GM12878 (cell line): ENCODE data around the gene ZFTA. TPM values are rescaled to one million over a fixed set of nuclear protein-coding genes. Genes with fewer than 3 reads are reported as not detected.

Experiments
- ATAC-seq: fragments of 200-7000 bp; cut with Tn5 transposase; 3 replicates; pipeline ENCODE4 v1.9.1; 2020; ENCODE audit warnings: mild to moderate bottlenecking, moderate library complexity
- BruUV-seq: library from RNA; stranded (reverse); fragments of 400-500 nt; replicated peaks from 2 replicates; lab custom pipeline; 2021; lab: Mats Ljungman, UMichigan
- CTCF ChIA-PET: fragments of 300-600 bp; sonication (Branson Sonifier 250); formaldehyde crosslinking; extraction: SDS; loops from one replicate; lab custom pipeline; 2021; ENCODE audit warnings: inconsistent platforms; lab: Yijun Ruan, JAX
- POLR2A ChIA-PET: fragments of 350-600 bp; formaldehyde crosslinking; extraction: SDS; loops from one replicate; lab custom pipeline; 2021; ENCODE audit warnings: inconsistent platforms; lab: Charles Lee
- RAD21 ChIA-PET: fragments of 300-600 bp; sonication (Branson Sonifier 250); formaldehyde crosslinking; loops from one replicate; lab custom pipeline; 2023; ENCODE audit warnings: antibody characterized with exemption; ENCODE audit not compliant: unreplicated experiment; lab: Charles Lee
- SMC1A ChIA-PET: fragments of 300-600 bp; sonication (Branson Sonifier 250); formaldehyde crosslinking; loops from one replicate; lab custom pipeline; 2023; ENCODE audit not compliant: unreplicated experiment, uncharacterized antibody; lab: Charles Lee
- DNase-seq: peaks from one replicate; pipeline ENCODE4 v3.0.0-alpha.2; 2011; ENCODE audit warnings: low read depth, low spot score
- FAIRE-seq: peaks from 3 replicates; lab custom pipeline; 2011; peaks lifted over from hg19 to GRCh38; lab: Jason Lieb, UNC
- H2AFZ ChIP-seq: 2 replicates; pipeline ENCODE4 v1.6.0; 2011; ENCODE audit warnings: low read depth, low read length, control low read depth; ENCODE audit not compliant: control insufficient read depth
- H3K27ac ChIP-seq: 2 replicates; pipeline ENCODE4 v1.5.1; 2011; ENCODE audit warnings: control low read depth; ENCODE audit not compliant: control insufficient read depth, insufficient read depth
- H3K27me3 ChIP-seq, 2 experiments: replicated peaks in 1 of 2; 2 replicates each; pipeline versions ENCODE4 v1.6.0 to v1.6.1; 2011; ENCODE audit warnings: low read length in 1 of 2; ENCODE audit not compliant: control insufficient read depth in 2 of 2, insufficient read depth in 2 of 2
- H3K36me3 ChIP-seq, 2 experiments: 2 replicates each; pipeline ENCODE4 v1.5.1; 2011; ENCODE audit warnings: low read length in 1 of 2; ENCODE audit not compliant: control insufficient read depth in 2 of 2, insufficient read depth in 2 of 2
- H3K4me1 ChIP-seq: 2 replicates; pipeline ENCODE4 v1.6.1; 2011; ENCODE audit warnings: mild to moderate bottlenecking, low read length, moderate library complexity, mixed read lengths; ENCODE audit not compliant: control insufficient read depth, insufficient read depth
- H3K4me2 ChIP-seq: 2 replicates; pipeline ENCODE4 v1.6.0; 2011; ENCODE audit warnings: control low read depth; ENCODE audit not compliant: control insufficient read depth, insufficient read depth
- H3K4me3 ChIP-seq: fragments of 200-600 bp; sonication (generic); 2 replicates; pipeline ENCODE4 v1.5.1; 2016
- H3K79me2 ChIP-seq: 2 replicates; pipeline ENCODE4 v1.6.0; 2011; ENCODE audit warnings: low read length; ENCODE audit not compliant: control insufficient read depth, insufficient read depth
- H3K9ac ChIP-seq: 2 replicates; pipeline ENCODE4 v1.8.0; 2011; ENCODE audit warnings: low read length, control low read depth, mixed read lengths; ENCODE audit not compliant: control insufficient read depth, insufficient read depth
- H3K9me3 ChIP-seq: replicated peaks from 3 replicates; pipeline ENCODE4 v1.5.1; 2011; ENCODE audit warnings: mild to moderate bottlenecking, low read length; ENCODE audit not compliant: control insufficient read depth, insufficient read depth
- H4K20me1 ChIP-seq: 2 replicates; pipeline ENCODE4 v1.6.0; 2011; ENCODE audit not compliant: control insufficient read depth, insufficient read depth
- ATF3 ChIP-seq: IDR thresholded peaks from 2 replicates; pipeline ENCODE4 v1.6.1; 2011; ENCODE audit warnings: low read depth, mild to moderate bottlenecking, low read length, moderate library complexity, borderline replicate concordance; ENCODE audit errors: extremely low read depth
- BACH1 ChIP-seq: fragments of 450-650 bp; IDR thresholded peaks from 2 replicates; pipeline ENCODE4 v1.6.1; 2017; ENCODE audit warnings: mild to moderate bottlenecking, borderline replicate concordance
- EGR1 ChIP-seq, 2 experiments: IDR thresholded peaks; 1 replicate in 1 of 2; 2 replicates in 1 of 2; pipeline ENCODE4 v1.6.1; 2011 to 2012; ENCODE audit warnings: low read depth in 2 of 2, low read length in 2 of 2, borderline replicate concordance in 1 of 2, mild to moderate bottlenecking in 1 of 2, moderate library complexity in 1 of 2
- NFYA ChIP-seq: IDR thresholded peaks from 2 replicates; pipeline ENCODE4 v1.6.1; 2011; ENCODE audit warnings: low read depth, mild to moderate bottlenecking, low read length, improper control_type of control experiment, borderline replicate concordance
- NFYB ChIP-seq: IDR thresholded peaks from 2 replicates; pipeline ENCODE4 v1.6.1; 2011; ENCODE audit warnings: low read depth, mild to moderate bottlenecking, low read length, improper control_type of control experiment, moderate library complexity; ENCODE audit not compliant: insufficient read depth
- PAX5 ChIP-seq: IDR thresholded peaks from 2 replicates; pipeline ENCODE4 v1.6.1; 2011; ENCODE audit warnings: low read depth, low read length, borderline replicate concordance
- RBBP5 ChIP-seq: fragments of 200-600 bp; sonication (generic); conservative IDR thresholded peaks from 2 replicates; pipeline ENCODE4 v1.6.1; 2016
- SIX5 ChIP-seq: IDR thresholded peaks from 2 replicates; pipeline ENCODE4 v1.6.1; 2011; ENCODE audit warnings: mild to moderate bottlenecking, low read depth, low read length, moderate library complexity; ENCODE audit not compliant: severe bottlenecking
- USF1 ChIP-seq: IDR thresholded peaks from 2 replicates; pipeline ENCODE4 v1.6.1; 2011; ENCODE audit warnings: borderline replicate concordance, low read depth, mild to moderate bottlenecking, moderate library complexity, mixed read lengths, low read length; ENCODE audit not compliant: insufficient read depth; ENCODE audit errors: extremely low read length
- YBX1 ChIP-seq: fragments of 450-650 bp; IDR thresholded peaks from 2 replicates; pipeline ENCODE4 v1.6.1; 2016; ENCODE audit warnings: antibody characterized with exemption
- WGBS: methylation state at CpG from one replicate; pipeline ENCODE4 v1.1.6; 2016; ENCODE audit warnings: low lambda C conversion rate; ENCODE audit not compliant: insufficient replicate concordance, insufficient coverage; ENCODE audit errors: missing lambda C conversion rate; 5-methylcytosine and 5-hydroxymethylcytosine counted together
- in situ Hi-C: fragments of 300-500 bp; cut with MboI; formaldehyde crosslinking; loops from 9 replicates; pipeline ENCODE4 v1.14.3; 2018; ENCODE audit warnings: mixed read lengths
- intact Hi-C: fragments of 100-400 bp; cut with micrococcal nuclease; formaldehyde crosslinking; loops from one replicate; pipeline ENCODE4 v1.14.2; 2022; ENCODE audit not compliant: unreplicated experiment
- polyA plus RNA-seq, 11 experiments: library from polyadenylated mRNA; depleted of rRNA in 4 of 11; unstranded in 6 of 11; stranded (reverse) in 5 of 11; fragments of >200 nt; fragmentation: Nextera tagmentation in 4 of 11; fragmentation: Illumina TruSeq in 1 of 11; extraction: Ambion mirVana in 4 of 11; extraction: Trizol in 1 of 11; gene quantifications; 1 replicate in 1 of 11; 2 replicates in 10 of 11; pipeline versions ENCODE4 v1.2.1 to v1.2.3, GENCODE V29; 2011 to 2016; ENCODE audit warnings: inconsistent platforms in 2 of 11, missing spikeins in 2 of 11, low read depth in 1 of 11
- total RNA-seq, 4 experiments: library from RNA; depleted of rRNA in 3 of 4; stranded (reverse); fragments of >200 nt in 3 of 4; fragmentation: Illumina TruSeq in 1 of 4; extraction: Trizol in 1 of 4; gene quantifications; 2 replicates each; pipeline versions ENCODE4 v1.2.1 to v1.2.3, GENCODE V29; 2013 to 2021

The ZFTA gene
- total and polyA plus RNA-seq, 10 of the 15 experiments (the other 5 are each of a cell fraction or from before 2014, with no cell fraction given) = 0.39 to 7.9 (median 2.2) TPM

GRCh38 chr11:63804259-63804658 lies 35.7 kb upstream of the ZFTA start:
- no peaks in the 10 kb centered on the region for H4K20me1 ChIP-seq
- H3K27me3 ChIP-seq = no peaks in the 10 kb centered on the region
- no peaks in the 10 kb centered on the region for H3K4me1 ChIP-seq
- no peaks in the 10 kb centered on the region for H3K79me2 ChIP-seq
- TF ChIP-seq RBBP5 = no peak
- no peak for TF ChIP-seq SIX5
- no peak for TF ChIP-seq ATF3
- no peak for TF ChIP-seq EGR1 (IDR thresholded peaks at IDR 0.05; ENCODE audit: borderline replicate concordance in 1 of 2, low read depth in 2 of 2, low read length in 2 of 2)
- TF ChIP-seq, all 136 proteins: peak for 0
- Histone ChIP-seq H3K36me3 (no peaks in the 10 kb centered on the region), H3K9ac (no peak overlapping the region), H3K4me2 (no peak overlapping the region), H3K4me3 (no peak overlapping the region), H2AFZ (no peak overlapping the region), H3K9me3 (no peaks in the 10 kb centered on the region), H3K27ac (no peak overlapping the region)
- BruUV-seq = no TSS peak
- ChIA-PET SMC1A (no interaction called here), POLR2A (no interaction called here), CTCF (interaction anchor here (0.7 kb wide), 1 partner anchor 311 kb away, joined by 3 read pairs; no protein-coding TSS in a partner anchor), RAD21 (no interaction called here)
- FAIRE-seq (no peak), DNase-seq (no peak), ATAC-seq (no peak)
- in situ Hi-C loops = no loop called here
- 43% methylated on average over 6 of the region's 6 CpGs for WGBS
- intact Hi-C loops = no loop called here

GRCh38 chr11:63802637-63803414 lies 34.3 kb upstream of the ZFTA start:
- Histone ChIP-seq H4K20me1 (no peaks in the 10 kb centered on the region), H3K9ac (no peak overlapping the region), H3K27me3 (no peaks in the 10 kb centered on the region), H3K4me2 (no peak overlapping the region), H3K4me3 (no peak overlapping the region), H3K27ac (no peak overlapping the region), H3K9me3 (no peaks in the 10 kb centered on the region), H3K36me3 (no peaks in the 10 kb centered on the region), H3K4me1 (no peaks in the 10 kb centered on the region), H2AFZ (no peak overlapping the region), H3K79me2 (no peaks in the 10 kb centered on the region)
- ChIA-PET RAD21 (no interaction called here), SMC1A (interaction anchor here (0.9 kb wide), 1 partner anchor 155 kb away, joined by 3 read pairs; no protein-coding TSS in a partner anchor), POLR2A (interaction anchor here (0.5 to 0.7 kb wide), 2 partner anchors 297 to 550 kb away, joined by 6 read pairs; no protein-coding TSS in a partner anchor), CTCF (interaction anchor here (1.1 kb wide), 1 partner anchor 36 kb away, joined by 3 read pairs; the partner anchor contains the start of gene MARK2)
- ATAC-seq (peak; percentile 76), FAIRE-seq (no peak), DNase-seq (no peak)
- in situ Hi-C loops = no loop called here
- 68% methylated on average over 10 of the region's 10 CpGs for WGBS
- TF ChIP-seq USF1 = peak; percentile 37
- TF ChIP-seq BACH1 = no peak
- peak; percentile 27; the same call in 1 of the 2 replicates for TF ChIP-seq NFYB
- TF ChIP-seq YBX1 = no peak
- TF ChIP-seq NFYA = no peak
- TF ChIP-seq PAX5 = no peak
- no TSS peak for BruUV-seq
- intact Hi-C loops = no loop called here
